BE2C (cell line): ENCODE measurements around the gene ULBP1. TPM values are rescaled to one million over a fixed set of nuclear protein-coding genes. Genes with fewer than 3 reads are reported as not detected.
"Not testable (repeated sequence)": the region's sequence is repeated elsewhere in the genome, so short reads cannot be mapped to it uniquely, and the experiment has no call there.

ENCODE experiments used
- DNase-seq: peaks from one replicate; pipeline ENCODE4 v3.0.0-alpha.2; 2020
- H3K27me3 ChIP-seq: fragments of 250-450 bp; sonication (Bioruptor Pico); 2 replicates; pipeline ENCODE4 v1.5.1; 2020; ENCODE audit warnings: mild to moderate bottlenecking
- H3K36me3 ChIP-seq: fragments of 250-450 bp; sonication (Bioruptor Pico); 2 replicates; pipeline ENCODE4 v1.5.1; 2020; ENCODE audit warnings: mild to moderate bottlenecking
- H3K4me1 ChIP-seq: fragments of 250-450 bp; sonication (Bioruptor Pico); 2 replicates; pipeline ENCODE4 v1.5.1; 2020
- H3K4me3 ChIP-seq: 2 replicates; pipeline ENCODE4 v1.5.1; 2011; ENCODE audit warnings: low read depth, low read length
- H3K9me3 ChIP-seq: fragments of 250-450 bp; sonication (Bioruptor Pico); 2 replicates; pipeline ENCODE4 v1.5.1; 2020
- polyA plus RNA-seq: library from polyadenylated mRNA; unstranded; fragments of >200 nt; gene quantifications from one replicate; pipeline ENCODE4 v1.2.1, GENCODE V29; 2012; ENCODE audit warnings: low read depth, missing spikeins; ENCODE audit not compliant: insufficient read length, insufficient read depth
- TF ChIP-seq, protein P1 (sequence below): IDR thresholded peaks from 2 replicates; pipeline ENCODE4 v1.5.1; 2012; ENCODE audit warnings: mild to moderate bottlenecking, low read depth, low read length

Gene ULBP1, protein sequence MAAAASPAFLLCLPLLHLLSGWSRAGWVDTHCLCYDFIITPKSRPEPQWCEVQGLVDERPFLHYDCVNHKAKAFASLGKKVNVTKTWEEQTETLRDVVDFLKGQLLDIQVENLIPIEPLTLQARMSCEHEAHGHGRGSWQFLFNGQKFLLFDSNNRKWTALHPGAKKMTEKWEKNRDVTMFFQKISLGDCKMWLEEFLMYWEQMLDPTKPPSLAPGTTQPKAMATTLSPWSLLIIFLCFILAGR
- polyA plus RNA-seq = 5.4 TPM

DNA sequence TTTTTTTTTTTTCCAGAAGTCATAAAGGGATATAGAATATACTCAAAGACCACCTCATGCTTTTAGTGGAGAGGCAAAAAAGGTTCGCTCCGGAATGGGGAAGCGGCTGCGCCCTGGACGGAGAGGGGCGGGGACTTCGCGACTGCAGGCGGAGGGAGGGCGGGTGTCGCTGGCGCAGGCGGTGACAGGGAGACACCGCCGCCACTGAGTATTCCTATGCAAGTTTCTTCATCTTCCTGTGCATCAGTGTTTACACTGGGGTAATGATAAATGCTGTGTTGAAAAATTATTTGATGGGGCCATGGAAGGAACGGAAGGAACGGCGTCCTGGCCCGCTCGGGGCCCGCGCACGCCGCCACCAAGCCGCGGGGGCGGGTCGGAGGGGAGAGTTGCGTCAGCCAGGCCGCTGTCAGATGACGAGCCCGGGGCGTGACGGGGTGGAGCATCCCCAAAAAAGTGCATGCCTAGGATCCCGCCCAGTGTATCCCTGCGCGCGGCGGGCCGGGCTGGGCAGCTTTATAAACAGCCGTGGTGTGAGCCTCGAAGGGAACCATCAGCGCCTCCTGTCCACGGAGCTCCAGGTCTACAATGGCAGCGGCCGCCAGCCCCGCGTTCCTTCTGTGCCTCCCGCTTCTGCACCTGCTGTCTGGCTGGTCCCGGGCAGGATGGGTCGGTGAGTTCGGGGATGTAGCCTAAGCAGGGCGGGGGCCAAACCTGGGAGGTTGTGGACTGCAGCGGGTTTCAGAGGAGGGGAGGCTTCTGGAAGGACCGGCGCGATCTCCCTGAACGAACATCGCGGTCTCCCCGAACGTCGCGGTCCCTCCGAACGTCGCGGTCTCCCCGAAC lies at the start of gene ULBP1:
Gene ULBP1, plus strand, starts transcription at position 482 of the 846 bp plus-strand sequence. Its CDS starts 107 bp downstream, at position 589.
- DNase-seq = peak; percentile 61
- TF ChIP-seq, protein P1, sequence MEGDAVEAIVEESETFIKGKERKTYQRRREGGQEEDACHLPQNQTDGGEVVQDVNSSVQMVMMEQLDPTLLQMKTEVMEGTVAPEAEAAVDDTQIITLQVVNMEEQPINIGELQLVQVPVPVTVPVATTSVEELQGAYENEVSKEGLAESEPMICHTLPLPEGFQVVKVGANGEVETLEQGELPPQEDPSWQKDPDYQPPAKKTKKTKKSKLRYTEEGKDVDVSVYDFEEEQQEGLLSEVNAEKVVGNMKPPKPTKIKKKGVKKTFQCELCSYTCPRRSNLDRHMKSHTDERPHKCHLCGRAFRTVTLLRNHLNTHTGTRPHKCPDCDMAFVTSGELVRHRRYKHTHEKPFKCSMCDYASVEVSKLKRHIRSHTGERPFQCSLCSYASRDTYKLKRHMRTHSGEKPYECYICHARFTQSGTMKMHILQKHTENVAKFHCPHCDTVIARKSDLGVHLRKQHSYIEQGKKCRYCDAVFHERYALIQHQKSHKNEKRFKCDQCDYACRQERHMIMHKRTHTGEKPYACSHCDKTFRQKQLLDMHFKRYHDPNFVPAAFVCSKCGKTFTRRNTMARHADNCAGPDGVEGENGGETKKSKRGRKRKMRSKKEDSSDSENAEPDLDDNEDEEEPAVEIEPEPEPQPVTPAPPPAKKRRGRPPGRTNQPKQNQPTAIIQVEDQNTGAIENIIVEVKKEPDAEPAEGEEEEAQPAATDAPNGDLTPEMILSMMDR = 0 out of 2 replicates have a peak, but pooled peaks have one; percentile 4
- Histone ChIP-seq H3K9me3 (no peaks in the 10 kb centered on the region), H3K4me1 (no peaks in the 10 kb centered on the region), H3K36me3 (no peaks in the 10 kb centered on the region), H3K27me3 (peaks cover 43% of the 10 kb centered on the region), H3K4me3 (peak within 1 kb of the TSS; percentile 65)

DNA sequence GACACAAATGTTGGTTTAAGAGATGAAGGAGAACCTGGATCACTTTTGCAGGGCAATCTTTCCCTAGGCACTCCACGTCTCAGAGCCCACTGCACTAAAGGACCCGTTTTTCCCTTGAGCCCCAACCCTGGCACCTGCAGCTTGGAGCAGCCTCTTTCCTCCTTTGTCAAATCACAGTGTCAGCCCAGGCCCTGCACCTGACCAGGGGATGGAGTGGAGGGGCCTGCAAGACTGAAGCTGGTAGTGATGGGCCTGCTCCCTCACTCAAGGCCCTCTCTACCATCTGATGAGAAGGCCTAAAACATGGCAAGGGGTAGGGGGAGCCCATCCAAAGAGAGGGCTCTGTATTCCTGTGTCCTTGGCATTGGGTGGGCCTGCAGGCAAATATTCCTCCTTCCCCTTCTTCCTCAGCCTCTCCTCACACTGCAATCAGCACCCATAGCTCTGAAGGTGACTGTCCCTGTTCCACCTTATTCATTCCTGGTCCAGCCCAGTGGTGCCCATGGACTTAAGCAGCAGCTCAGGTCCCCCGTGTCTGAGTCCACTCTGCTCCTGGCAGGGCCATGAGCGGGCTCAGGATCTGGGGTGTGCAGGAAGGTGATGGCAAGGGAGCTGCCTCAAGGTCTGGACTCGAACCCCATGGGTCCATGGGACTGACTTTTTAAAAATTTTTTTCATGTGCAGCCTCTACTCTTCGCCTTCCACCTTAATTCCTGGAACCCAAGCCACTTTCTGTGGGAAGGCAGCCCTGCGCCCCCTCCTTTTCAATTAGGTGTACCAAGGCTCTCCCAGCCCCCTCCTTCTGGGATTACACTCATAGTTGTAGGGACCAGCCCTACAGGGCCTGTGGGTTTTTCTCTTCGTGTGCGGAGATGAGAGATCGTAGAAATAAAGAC lies 47.5 kb upstream of the ULBP1 start:
- TF ChIP-seq, protein P1 = no peak
- DNase-seq = no peak
- Histone ChIP-seq H3K9me3 (no peaks in the 10 kb centered on the region), H3K27me3 (peaks cover 3% of the 10 kb centered on the region; the same call in 1 of the 2 replicates), H3K4me1 (no peaks in the 10 kb centered on the region), H3K36me3 (no peaks in the 10 kb centered on the region), H3K4me3 (no peak overlapping the region)

DNA sequence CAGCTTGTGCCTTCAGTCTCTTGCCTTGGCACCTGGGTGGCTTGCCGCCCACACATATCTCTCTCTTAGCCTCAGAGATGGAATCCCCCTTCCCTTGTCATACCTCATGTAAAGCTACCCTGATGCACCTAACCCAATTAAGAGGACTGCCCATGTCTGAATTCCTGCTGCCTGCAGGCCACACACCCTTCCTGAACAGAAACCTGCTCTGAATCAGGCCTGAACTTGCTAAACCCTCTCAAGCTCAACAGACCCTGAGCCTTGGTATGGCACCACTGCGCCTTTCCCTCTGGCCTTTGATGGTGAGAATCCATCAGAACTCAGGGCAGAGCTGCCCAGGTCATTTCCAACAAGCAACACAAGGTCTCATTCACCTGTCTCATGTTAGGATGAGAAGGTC lies 46.1 kb upstream of the ULBP1 start:
- H3K9me3 ChIP-seq = no peaks in the 10 kb centered on the region
- no peak overlapping the region for H3K4me3 ChIP-seq
- no peaks in the 10 kb centered on the region for H3K36me3 ChIP-seq
- no peaks in the 10 kb centered on the region; the same call in 1 of the 2 replicates for H3K27me3 ChIP-seq
- H3K4me1 ChIP-seq = no peaks in the 10 kb centered on the region
- TF ChIP-seq, protein P1 = no peak
- DNase-seq = no peak

DNA sequence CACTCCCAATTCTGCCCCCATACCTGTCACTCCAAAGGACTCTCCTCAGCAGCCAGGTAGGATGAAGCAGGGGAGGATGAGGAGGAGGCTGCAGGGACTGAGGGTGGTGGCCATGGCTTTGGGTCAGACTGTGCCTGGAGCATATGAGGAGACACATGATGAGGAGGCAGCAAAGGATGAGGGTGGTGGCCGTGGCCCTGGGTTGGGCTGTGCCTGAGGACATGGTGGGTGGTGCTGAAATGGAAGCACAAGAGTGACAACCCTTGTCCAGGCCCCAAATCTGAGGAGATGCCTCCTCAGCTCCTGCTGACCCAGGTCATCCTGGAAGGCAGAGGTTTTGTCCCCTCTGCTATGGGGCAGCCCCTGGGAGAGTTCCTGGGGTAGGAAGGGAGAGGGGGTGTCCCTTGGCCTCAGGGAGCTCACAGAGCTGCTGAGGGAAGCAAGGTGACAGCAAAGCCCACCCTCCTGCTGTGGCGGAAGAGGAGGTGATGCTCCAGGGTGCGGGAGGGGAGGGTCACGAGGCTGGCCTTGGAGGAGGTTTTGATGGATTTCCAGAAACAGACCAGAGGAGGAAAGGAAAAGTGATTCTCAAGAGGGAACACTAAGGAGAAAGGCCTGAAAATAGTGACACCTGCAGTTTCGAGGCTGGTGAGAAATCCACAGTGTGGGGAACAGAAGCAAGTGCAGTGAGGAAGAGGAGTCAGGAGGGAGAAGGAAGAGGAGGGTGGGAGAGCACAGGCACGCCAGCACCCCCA lies 45.4 kb upstream of the ULBP1 start:
- Histone ChIP-seq H3K4me1 (no peaks in the 10 kb centered on the region), H3K4me3 (no peak overlapping the region), H3K36me3 (no peaks in the 10 kb centered on the region), H3K27me3 (no peaks in the 10 kb centered on the region; the same call in 1 of the 2 replicates), H3K9me3 (no peaks in the 10 kb centered on the region)
- TF ChIP-seq, protein P1 = no peak
- DNase-seq = no peak

DNA sequence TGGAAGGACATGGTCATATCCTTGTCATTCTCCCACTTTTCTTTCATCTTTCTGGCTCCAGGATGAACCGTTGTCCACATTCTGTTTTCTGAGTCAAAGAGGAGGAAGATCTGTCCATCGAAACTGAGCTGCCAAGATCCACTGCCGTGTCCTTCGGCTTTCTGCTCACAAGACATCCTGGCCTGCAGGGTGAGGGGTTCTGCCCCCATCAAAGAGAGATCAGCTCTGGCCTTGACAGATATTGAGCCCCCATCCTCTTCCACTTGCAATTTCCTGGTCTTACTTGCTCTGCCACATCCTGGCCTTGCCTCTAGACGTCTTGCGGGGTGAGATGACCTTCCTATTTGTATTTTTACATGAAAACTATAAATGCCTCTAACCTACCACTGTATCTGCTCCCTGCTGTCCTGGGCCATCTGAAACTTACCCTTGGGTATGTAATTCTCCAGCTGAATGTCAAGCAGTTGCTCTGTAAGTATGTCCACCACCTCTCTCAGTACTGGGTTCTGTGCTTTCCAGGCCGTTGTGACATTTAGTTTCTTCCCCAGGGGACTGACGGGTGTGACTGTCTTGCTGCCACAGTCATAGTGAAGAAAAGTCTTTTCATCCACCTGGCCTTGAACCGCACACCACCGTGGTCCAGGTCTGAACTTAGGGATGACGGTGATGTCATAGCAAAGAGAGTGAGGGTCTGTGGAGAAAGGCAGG lies 44.5 kb upstream of the ULBP1 start:
- DNase-seq, H3K4me3 ChIP-seq, H3K36me3 ChIP-seq, H3K4me1 ChIP-seq, H3K27me3 ChIP-seq, H3K9me3 ChIP-seq: not testable (repeated sequence)
